ENCODE results near the gene C3orf80.

The C3orf80 gene

GRCh38 chr3:160224256-160224655 lies 966 bp upstream of the C3orf80 start:
- Histone ChIP-seq H3K4me3 (ENCODE audit: low read length) (no peak overlapping the region), H3K4me2 (ENCODE audit: low read length) (no peak overlapping the region), H3K4me1 (ENCODE audit: control insufficient read depth, low read length) (peaks cover 18% of the 10 kb centered on the region), H3K9me3 (ENCODE audit: control insufficient read depth, insufficient read depth, low read length) (no peaks in the 10 kb centered on the region), H3K9me2 (replicated peaks; ENCODE audit: control insufficient read depth, low read length) (no peaks in the 10 kb centered on the region), H3K36me3 (ENCODE audit: control insufficient read depth, low read length) (no peaks in the 10 kb centered on the region), H4K20me1 (ENCODE audit: control insufficient read depth, insufficient read depth, low read depth, low read length) (no peaks in the 10 kb centered on the region), H3K27ac (ENCODE audit: low read depth, low read length) (no peak overlapping the region), H3K27me3 (ENCODE audit: control insufficient read depth, low read length) (peaks cover 28% of the 10 kb centered on the region), H3F3A (ENCODE audit: control insufficient read depth, insufficient read depth) (no peaks in the 10 kb centered on the region; the same call in 1 of the 2 replicates), H3K79me2 (ENCODE audit: control insufficient read depth, low read length) (no peaks in the 10 kb centered on the region)
- TF ChIP-seq EZH2phosphoT487 (IDR thresholded peaks at IDR 0.05; ENCODE audit: borderline replicate concordance, low read length) = no peak
- TF ChIP-seq CTCF (IDR thresholded peaks at IDR 0.05; ENCODE audit: low read depth, low read length, poor library complexity, severe bottlenecking) = no peak

GRCh38 chr3:160224811-160225175 lies 429 bp upstream of the C3orf80 start:
- Histone ChIP-seq H3K36me3 (ENCODE audit: control insufficient read depth, low read length) (no peaks in the 10 kb centered on the region), H3K27me3 (ENCODE audit: control insufficient read depth, low read length) (peaks cover 28% of the 10 kb centered on the region)

GRCh38 chr3:160226026-160226907 lies 1.0 kb downstream of the C3orf80 start:
- peak overlapping the region; percentile 81; the same call in 1 of the 2 replicates for H3K4me2 ChIP-seq (ENCODE audit: low read length)
- no peaks in the 10 kb centered on the region for H3K79me2 ChIP-seq (ENCODE audit: control insufficient read depth, low read length)
- H3K36me3 ChIP-seq (ENCODE audit: control insufficient read depth, low read length) = no peaks in the 10 kb centered on the region
- H3K4me3 ChIP-seq (ENCODE audit: low read length) = peak overlapping the region; percentile 75; the same call in 1 of the 2 replicates
- no peaks in the 10 kb centered on the region; the same call in 1 of the 2 replicates for H3F3A ChIP-seq (ENCODE audit: control insufficient read depth, insufficient read depth)
- H3K4me1 ChIP-seq (ENCODE audit: control insufficient read depth, low read length) = peaks cover 18% of the 10 kb centered on the region
- H3K27ac ChIP-seq (ENCODE audit: low read depth, low read length) = no peak overlapping the region
- H4K20me1 ChIP-seq (ENCODE audit: control insufficient read depth, insufficient read depth, low read depth, low read length) = no peaks in the 10 kb centered on the region
- no peaks in the 10 kb centered on the region for H3K9me2 ChIP-seq (replicated peaks; ENCODE audit: control insufficient read depth, low read length)
- H3K27me3 ChIP-seq (ENCODE audit: control insufficient read depth, low read length) = peaks cover 30% of the 10 kb centered on the region
- H3K9me3 ChIP-seq (ENCODE audit: control insufficient read depth, insufficient read depth, low read length) = no peaks in the 10 kb centered on the region
- TF ChIP-seq EZH2phosphoT487 (IDR thresholded peaks at IDR 0.05; ENCODE audit: borderline replicate concordance, low read length) = no peak
- no peak for TF ChIP-seq CTCF (IDR thresholded peaks at IDR 0.05; ENCODE audit: low read depth, low read length, poor library complexity, severe bottlenecking)

More at GRCh38 chr3:160224811-160225175, 429 bp upstream of the C3orf80 start:
- Histone ChIP-seq H3K4me2 (ENCODE audit: low read length) (peak overlapping the region; percentile 81), H3K79me2 (ENCODE audit: control insufficient read depth, low read length) (no peaks in the 10 kb centered on the region), H3F3A (ENCODE audit: control insufficient read depth, insufficient read depth) (no peaks in the 10 kb centered on the region; the same call in 1 of the 2 replicates), H3K4me1 (ENCODE audit: control insufficient read depth, low read length) (peaks cover 18% of the 10 kb centered on the region), H3K9me2 (replicated peaks; ENCODE audit: control insufficient read depth, low read length) (no peaks in the 10 kb centered on the region), H4K20me1 (ENCODE audit: control insufficient read depth, insufficient read depth, low read depth, low read length) (no peaks in the 10 kb centered on the region), H3K27ac (ENCODE audit: low read depth, low read length) (no peak overlapping the region), H3K4me3 (ENCODE audit: low read length) (peak overlapping the region; percentile 75), H3K9me3 (ENCODE audit: control insufficient read depth, insufficient read depth, low read length) (no peaks in the 10 kb centered on the region)
- TF ChIP-seq CTCF (IDR thresholded peaks at IDR 0.05; ENCODE audit: low read depth, low read length, poor library complexity, severe bottlenecking) = no peak
- no peak for TF ChIP-seq EZH2phosphoT487 (IDR thresholded peaks at IDR 0.05; ENCODE audit: borderline replicate concordance, low read length)
